ENCODE measurements around the gene HNMT. TPM values are rescaled to one million over a fixed set of nuclear protein-coding genes. Genes with fewer than 3 reads are reported as not detected.

The HNMT gene
- polyA plus RNA-seq, 1 donor from 2014 or later: not detected

DNA sequence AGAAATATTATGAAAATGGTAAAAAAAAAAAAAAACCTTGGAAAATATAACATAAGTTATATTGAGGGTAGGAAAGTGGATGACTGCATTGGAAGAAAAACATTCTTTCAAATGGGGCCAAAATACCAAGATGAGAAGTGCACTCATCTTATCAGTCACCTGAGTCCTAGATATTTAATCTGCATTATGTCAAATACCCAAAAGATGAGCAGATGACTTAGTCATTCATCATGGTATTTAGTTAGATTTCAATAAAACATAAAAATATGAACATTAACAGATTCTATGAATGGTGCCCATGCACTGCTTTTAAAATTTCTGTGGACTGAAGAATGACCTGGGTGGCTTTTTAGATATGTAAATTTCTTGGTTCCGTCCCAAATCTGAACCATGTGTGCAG, 56.9 kb downstream of the HNMT start:
- no peak overlapping the region for H3K4me3 ChIP-seq (ENCODE audit: low read length)

DNA sequence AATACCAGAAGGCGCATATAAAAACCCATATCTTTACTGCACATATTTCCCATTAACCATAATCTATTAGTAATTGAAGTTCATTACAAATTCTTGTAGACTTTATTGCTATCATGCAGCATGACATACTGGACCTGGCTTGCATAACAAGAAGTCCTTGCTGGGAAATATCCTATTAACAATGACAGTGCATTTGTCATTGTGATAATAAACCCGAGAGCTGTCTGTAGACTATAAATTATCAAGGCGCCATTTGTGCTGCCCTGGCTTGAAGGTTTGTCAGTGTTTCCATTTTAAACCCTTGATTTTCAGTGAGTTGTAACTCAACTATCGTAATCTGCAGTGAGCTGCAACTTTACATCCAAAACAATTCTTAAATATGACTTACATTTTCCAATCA, 59.0 kb downstream of the HNMT start:
- no peak overlapping the region for H2AFZ ChIP-seq (ENCODE audit: low read depth, low read length)
- H3K9me3 ChIP-seq (ENCODE audit: low read length): no peaks in the 10 kb centered on the region
- no peak overlapping the region for H3K9ac ChIP-seq (ENCODE audit: low read length)
- H4K20me1 ChIP-seq (ENCODE audit: insufficient read depth): no peaks in the 10 kb centered on the region
- no peaks in the 10 kb centered on the region for H3K36me3 ChIP-seq (ENCODE audit: insufficient read depth, low read length)
- H3K27ac ChIP-seq (ENCODE audit: low read length): peak overlapping the region; percentile 52
- H3K4me3 ChIP-seq (ENCODE audit: low read length): no peak overlapping the region
- no peaks in the 10 kb centered on the region for H3K27me3 ChIP-seq (ENCODE audit: insufficient read depth, low read depth, low read length)
- peak; percentile 31 for TF ChIP-seq POLR2AphosphoS5 (IDR thresholded peaks at IDR 0.05)
- peak; percentile 14 for TF ChIP-seq EP300 (conservative IDR thresholded peaks at IDR 0.05; ENCODE audit: poor library complexity, severe bottlenecking)
- no peak for TF ChIP-seq MXI1 (conservative IDR thresholded peaks at IDR 0.05; ENCODE audit: poor library complexity, severe bottlenecking)
- H3K9me2 ChIP-seq (ENCODE audit: insufficient read depth, low read length): no peaks in the 10 kb centered on the region
- peak overlapping the region; percentile 21 for H3K4me2 ChIP-seq (ENCODE audit: low read length)
- H3K79me2 ChIP-seq (replicated peaks; ENCODE audit: insufficient read depth, low read length): no peaks in the 10 kb centered on the region
- no peaks in the 10 kb centered on the region for H3F3A ChIP-seq (ENCODE audit: insufficient read depth, low read length, poor library complexity, severe bottlenecking)

More for the DNA sequence above, 56.9 kb downstream of the HNMT start:
- Histone ChIP-seq H3F3A (ENCODE audit: insufficient read depth, low read length, poor library complexity, severe bottlenecking) (no peaks in the 10 kb centered on the region), H3K9ac (ENCODE audit: low read length) (no peak overlapping the region), H3K9me3 (ENCODE audit: low read length) (no peaks in the 10 kb centered on the region), H3K27ac (ENCODE audit: low read length) (no peak overlapping the region), H3K4me2 (ENCODE audit: low read length) (no peak overlapping the region), H3K9me2 (ENCODE audit: insufficient read depth, low read length) (no peaks in the 10 kb centered on the region), H3K36me3 (ENCODE audit: insufficient read depth, low read length) (no peaks in the 10 kb centered on the region), H3K27me3 (ENCODE audit: insufficient read depth, low read depth, low read length) (no peaks in the 10 kb centered on the region), H2AFZ (ENCODE audit: low read depth, low read length) (no peak overlapping the region), H3K79me2 (replicated peaks; ENCODE audit: insufficient read depth, low read length) (no peaks in the 10 kb centered on the region), H4K20me1 (ENCODE audit: insufficient read depth) (no peaks in the 10 kb centered on the region)
- no peak for TF ChIP-seq EP300 (conservative IDR thresholded peaks at IDR 0.05; ENCODE audit: poor library complexity, severe bottlenecking)
- TF ChIP-seq CTCF (IDR thresholded peaks at IDR 0.05; ENCODE audit: poor library complexity, severe bottlenecking): no peak
- no peak for TF ChIP-seq MXI1 (conservative IDR thresholded peaks at IDR 0.05; ENCODE audit: poor library complexity, severe bottlenecking)
- TF ChIP-seq EZH2 (IDR thresholded peaks at IDR 0.05; ENCODE audit: borderline replicate concordance, insufficient read depth, low read length, poor library complexity, severe bottlenecking): no peak
- TF ChIP-seq TAF1 (IDR thresholded peaks at IDR 0.05; ENCODE audit: low read depth): no peak
- TF ChIP-seq RAD21 (conservative IDR thresholded peaks at IDR 0.05): no peak
- no peak for TF ChIP-seq POLR2AphosphoS5 (IDR thresholded peaks at IDR 0.05)
- no peak for TF ChIP-seq SMC3 (conservative IDR thresholded peaks at IDR 0.05; ENCODE audit: poor library complexity)
- TF ChIP-seq, protein P1, sequence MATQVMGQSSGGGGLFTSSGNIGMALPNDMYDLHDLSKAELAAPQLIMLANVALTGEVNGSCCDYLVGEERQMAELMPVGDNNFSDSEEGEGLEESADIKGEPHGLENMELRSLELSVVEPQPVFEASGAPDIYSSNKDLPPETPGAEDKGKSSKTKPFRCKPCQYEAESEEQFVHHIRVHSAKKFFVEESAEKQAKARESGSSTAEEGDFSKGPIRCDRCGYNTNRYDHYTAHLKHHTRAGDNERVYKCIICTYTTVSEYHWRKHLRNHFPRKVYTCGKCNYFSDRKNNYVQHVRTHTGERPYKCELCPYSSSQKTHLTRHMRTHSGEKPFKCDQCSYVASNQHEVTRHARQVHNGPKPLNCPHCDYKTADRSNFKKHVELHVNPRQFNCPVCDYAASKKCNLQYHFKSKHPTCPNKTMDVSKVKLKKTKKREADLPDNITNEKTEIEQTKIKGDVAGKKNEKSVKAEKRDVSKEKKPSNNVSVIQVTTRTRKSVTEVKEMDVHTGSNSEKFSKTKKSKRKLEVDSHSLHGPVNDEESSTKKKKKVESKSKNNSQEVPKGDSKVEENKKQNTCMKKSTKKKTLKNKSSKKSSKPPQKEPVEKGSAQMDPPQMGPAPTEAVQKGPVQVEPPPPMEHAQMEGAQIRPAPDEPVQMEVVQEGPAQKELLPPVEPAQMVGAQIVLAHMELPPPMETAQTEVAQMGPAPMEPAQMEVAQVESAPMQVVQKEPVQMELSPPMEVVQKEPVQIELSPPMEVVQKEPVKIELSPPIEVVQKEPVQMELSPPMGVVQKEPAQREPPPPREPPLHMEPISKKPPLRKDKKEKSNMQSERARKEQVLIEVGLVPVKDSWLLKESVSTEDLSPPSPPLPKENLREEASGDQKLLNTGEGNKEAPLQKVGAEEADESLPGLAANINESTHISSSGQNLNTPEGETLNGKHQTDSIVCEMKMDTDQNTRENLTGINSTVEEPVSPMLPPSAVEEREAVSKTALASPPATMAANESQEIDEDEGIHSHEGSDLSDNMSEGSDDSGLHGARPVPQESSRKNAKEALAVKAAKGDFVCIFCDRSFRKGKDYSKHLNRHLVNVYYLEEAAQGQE (IDR thresholded peaks at IDR 0.05; ENCODE audit: borderline replicate concordance): no peak
